Neural cell (in vitro differentiated cells): ENCODE measurements around the gene TENT5C. TPM values are rescaled to one million over a fixed set of nuclear protein-coding genes. Genes with fewer than 3 reads are reported as not detected.

Experiments
- H2AFZ ChIP-seq: fragments of 200-600, 300-800 bp; sonication (generic), shearing (Covaris generic); 2 replicates; pipeline ENCODE4 v1.6.0; 2014; ENCODE audit warnings: low read depth, mild to moderate bottlenecking, antibody characterized with exemption, low read length, moderate library complexity
- H3F3A ChIP-seq: fragments of 200-600 bp; shearing (Covaris generic); 2 replicates; pipeline ENCODE4 v1.6.1; 2016; ENCODE audit warnings: mild to moderate bottlenecking, moderate library complexity, mixed read lengths, antibody characterized with exemption, low read length; ENCODE audit not compliant: insufficient read depth, poor library complexity, severe bottlenecking
- H3K27ac ChIP-seq: fragments of 200-600, 300-800 bp; sonication (generic), shearing (Covaris generic); 2 replicates; pipeline ENCODE4 v1.5.1; 2014; ENCODE audit warnings: mild to moderate bottlenecking, low read length, moderate library complexity
- H3K27me3 ChIP-seq: fragments of 300-800, 200-600 bp; sonication (generic), shearing (Covaris generic); 2 replicates; pipeline ENCODE4 v1.6.0; 2014; ENCODE audit warnings: mild to moderate bottlenecking, low read depth, low read length, moderate library complexity; ENCODE audit not compliant: insufficient read depth
- H3K36me3 ChIP-seq: fragments of 300-800, 200-600 bp; sonication (generic), shearing (Covaris generic); 2 replicates; pipeline ENCODE4 v1.5.1; 2014; ENCODE audit warnings: mild to moderate bottlenecking, antibody characterized with exemption, low read length, moderate library complexity; ENCODE audit not compliant: insufficient read depth
- H3K4me2 ChIP-seq: fragments of 300-800, 200-600 bp; sonication (generic), shearing (Covaris generic); 2 replicates; pipeline ENCODE4 v1.6.0; 2014; ENCODE audit warnings: mild to moderate bottlenecking, low read length
- H3K4me3 ChIP-seq: fragments of 300-800, 200-600 bp; sonication (generic), shearing (Covaris generic); 2 replicates; pipeline ENCODE4 v1.5.1; 2014; ENCODE audit warnings: mild to moderate bottlenecking, low read length, moderate library complexity
- H3K79me2 ChIP-seq: fragments of 200-600 bp; shearing (Covaris generic); replicated peaks from 2 replicates; pipeline ENCODE4 v1.6.0; 2014; ENCODE audit warnings: mild to moderate bottlenecking, low read length, moderate library complexity; ENCODE audit not compliant: insufficient read depth
- H3K9ac ChIP-seq: fragments of 300-800, 200-600 bp; sonication (generic), shearing (Covaris generic); 2 replicates; pipeline ENCODE4 v1.6.1; 2016; ENCODE audit warnings: mild to moderate bottlenecking, low read length, mixed read lengths
- H3K9me2 ChIP-seq: fragments of 200-600 bp; shearing (Covaris generic); 2 replicates; pipeline ENCODE4 v1.6.1; 2016; ENCODE audit warnings: mild to moderate bottlenecking, low read length, mixed read lengths; ENCODE audit not compliant: insufficient read depth
- H3K9me3 ChIP-seq: fragments of 200-600, 300-800 bp; sonication (generic), shearing (Covaris generic); 2 replicates; pipeline ENCODE4 v1.6.1; 2016; ENCODE audit warnings: mild to moderate bottlenecking, mixed run types, low read length, moderate library complexity, mixed read lengths
- H4K20me1 ChIP-seq: fragments of 200-600 bp; shearing (Covaris generic); 2 replicates; pipeline ENCODE4 v1.6.1; 2016; ENCODE audit warnings: mild to moderate bottlenecking, mixed run types; ENCODE audit not compliant: insufficient read depth
- EP300 ChIP-seq: fragments of 450-650 bp; conservative IDR thresholded peaks from 2 replicates; pipeline ENCODE4 v1.6.1; 2014; ENCODE audit warnings: antibody characterized with exemption, mild to moderate bottlenecking, moderate library complexity; ENCODE audit not compliant: poor library complexity, severe bottlenecking
- EZH2 ChIP-seq: fragments of 200-600, 300-800 bp; shearing (Covaris generic), sonication (generic); IDR thresholded peaks from 2 replicates; pipeline ENCODE4 v1.6.1; 2014; ENCODE audit warnings: antibody characterized with exemption, low read length, borderline replicate concordance, mild to moderate bottlenecking; ENCODE audit not compliant: insufficient read depth, poor library complexity, severe bottlenecking
- MXI1 ChIP-seq: fragments of 450-650 bp; conservative IDR thresholded peaks from 2 replicates; pipeline ENCODE4 v1.6.1; 2014; ENCODE audit warnings: antibody characterized with exemption, mild to moderate bottlenecking; ENCODE audit not compliant: poor library complexity, severe bottlenecking
- POLR2AphosphoS5 ChIP-seq: IDR thresholded peaks from 2 replicates; pipeline ENCODE4 v1.6.1; 2012
- RAD21 ChIP-seq: fragments of 450-650 bp; conservative IDR thresholded peaks from 2 replicates; pipeline ENCODE4 v1.6.1; 2014; ENCODE audit warnings: antibody characterized with exemption, mild to moderate bottlenecking, moderate library complexity
- SMC3 ChIP-seq: fragments of 450-650 bp; conservative IDR thresholded peaks from 2 replicates; pipeline ENCODE4 v1.6.1; 2014; ENCODE audit warnings: antibody characterized with exemption, mild to moderate bottlenecking, moderate library complexity; ENCODE audit not compliant: poor library complexity
- TAF1 ChIP-seq: IDR thresholded peaks from 2 replicates; pipeline ENCODE4 v1.6.1; 2012; ENCODE audit warnings: low read depth
- polyA plus RNA-seq: library from polyadenylated mRNA; depleted of rRNA; stranded (reverse); fragments of >200 nt; gene quantifications from 2 replicates; pipeline ENCODE4 v1.2.3, GENCODE V29; 2014
- TF ChIP-seq, protein P1 (sequence below): fragments of 450-650 bp; IDR thresholded peaks from 2 replicates; pipeline ENCODE4 v1.5.1; 2014; ENCODE audit warnings: antibody characterized with exemption, mild to moderate bottlenecking, moderate library complexity; ENCODE audit not compliant: poor library complexity, severe bottlenecking
- TF ChIP-seq, protein P2 (sequence below): IDR thresholded peaks from 2 replicates; pipeline ENCODE4 v1.6.1; 2012; ENCODE audit warnings: borderline replicate concordance

TENT5C gene
- polyA plus RNA-seq, 1 donor from 2014 or later, result 0.05 TPM

DNA sequence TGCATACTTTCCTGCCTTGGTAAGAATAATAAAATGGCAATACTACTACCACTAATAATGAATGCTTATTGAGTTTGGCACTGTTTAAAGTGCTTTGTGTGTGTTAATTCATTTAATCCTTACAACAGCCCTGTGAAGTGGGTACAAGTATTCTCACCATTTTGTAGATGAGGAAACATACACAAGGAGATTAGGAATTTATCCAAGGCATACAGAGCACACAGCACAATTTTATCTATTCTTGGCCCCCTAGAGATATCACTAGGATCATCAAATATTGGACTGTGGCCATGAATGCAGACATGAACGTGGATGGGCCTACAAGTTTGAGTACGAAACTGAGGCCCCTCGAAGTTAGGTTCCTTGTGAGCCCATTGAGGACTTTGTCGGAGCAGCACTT lies 39.5 kb downstream of the TENT5C start:
- Histone ChIP-seq H2AFZ (no peak overlapping the region), H3K36me3 (no peaks in the 10 kb centered on the region), H3K4me3 (no peak overlapping the region), H3K4me2 (no peak overlapping the region), H3K9me2 (no peaks in the 10 kb centered on the region), H3F3A (no peaks in the 10 kb centered on the region), H3K9me3 (no peaks in the 10 kb centered on the region), H3K79me2 (no peaks in the 10 kb centered on the region), H3K27me3 (no peaks in the 10 kb centered on the region), H3K9ac (no peak overlapping the region), H4K20me1 (no peaks in the 10 kb centered on the region), H3K27ac (no peak overlapping the region)
- TF ChIP-seq EP300 (no peak), TAF1 (no peak), RAD21 (no peak), SMC3 (no peak), MXI1 (no peak), POLR2AphosphoS5 (no peak), EZH2 (no peak)
- TF ChIP-seq, protein P1, sequence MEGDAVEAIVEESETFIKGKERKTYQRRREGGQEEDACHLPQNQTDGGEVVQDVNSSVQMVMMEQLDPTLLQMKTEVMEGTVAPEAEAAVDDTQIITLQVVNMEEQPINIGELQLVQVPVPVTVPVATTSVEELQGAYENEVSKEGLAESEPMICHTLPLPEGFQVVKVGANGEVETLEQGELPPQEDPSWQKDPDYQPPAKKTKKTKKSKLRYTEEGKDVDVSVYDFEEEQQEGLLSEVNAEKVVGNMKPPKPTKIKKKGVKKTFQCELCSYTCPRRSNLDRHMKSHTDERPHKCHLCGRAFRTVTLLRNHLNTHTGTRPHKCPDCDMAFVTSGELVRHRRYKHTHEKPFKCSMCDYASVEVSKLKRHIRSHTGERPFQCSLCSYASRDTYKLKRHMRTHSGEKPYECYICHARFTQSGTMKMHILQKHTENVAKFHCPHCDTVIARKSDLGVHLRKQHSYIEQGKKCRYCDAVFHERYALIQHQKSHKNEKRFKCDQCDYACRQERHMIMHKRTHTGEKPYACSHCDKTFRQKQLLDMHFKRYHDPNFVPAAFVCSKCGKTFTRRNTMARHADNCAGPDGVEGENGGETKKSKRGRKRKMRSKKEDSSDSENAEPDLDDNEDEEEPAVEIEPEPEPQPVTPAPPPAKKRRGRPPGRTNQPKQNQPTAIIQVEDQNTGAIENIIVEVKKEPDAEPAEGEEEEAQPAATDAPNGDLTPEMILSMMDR, result no peak
- TF ChIP-seq, protein P2, sequence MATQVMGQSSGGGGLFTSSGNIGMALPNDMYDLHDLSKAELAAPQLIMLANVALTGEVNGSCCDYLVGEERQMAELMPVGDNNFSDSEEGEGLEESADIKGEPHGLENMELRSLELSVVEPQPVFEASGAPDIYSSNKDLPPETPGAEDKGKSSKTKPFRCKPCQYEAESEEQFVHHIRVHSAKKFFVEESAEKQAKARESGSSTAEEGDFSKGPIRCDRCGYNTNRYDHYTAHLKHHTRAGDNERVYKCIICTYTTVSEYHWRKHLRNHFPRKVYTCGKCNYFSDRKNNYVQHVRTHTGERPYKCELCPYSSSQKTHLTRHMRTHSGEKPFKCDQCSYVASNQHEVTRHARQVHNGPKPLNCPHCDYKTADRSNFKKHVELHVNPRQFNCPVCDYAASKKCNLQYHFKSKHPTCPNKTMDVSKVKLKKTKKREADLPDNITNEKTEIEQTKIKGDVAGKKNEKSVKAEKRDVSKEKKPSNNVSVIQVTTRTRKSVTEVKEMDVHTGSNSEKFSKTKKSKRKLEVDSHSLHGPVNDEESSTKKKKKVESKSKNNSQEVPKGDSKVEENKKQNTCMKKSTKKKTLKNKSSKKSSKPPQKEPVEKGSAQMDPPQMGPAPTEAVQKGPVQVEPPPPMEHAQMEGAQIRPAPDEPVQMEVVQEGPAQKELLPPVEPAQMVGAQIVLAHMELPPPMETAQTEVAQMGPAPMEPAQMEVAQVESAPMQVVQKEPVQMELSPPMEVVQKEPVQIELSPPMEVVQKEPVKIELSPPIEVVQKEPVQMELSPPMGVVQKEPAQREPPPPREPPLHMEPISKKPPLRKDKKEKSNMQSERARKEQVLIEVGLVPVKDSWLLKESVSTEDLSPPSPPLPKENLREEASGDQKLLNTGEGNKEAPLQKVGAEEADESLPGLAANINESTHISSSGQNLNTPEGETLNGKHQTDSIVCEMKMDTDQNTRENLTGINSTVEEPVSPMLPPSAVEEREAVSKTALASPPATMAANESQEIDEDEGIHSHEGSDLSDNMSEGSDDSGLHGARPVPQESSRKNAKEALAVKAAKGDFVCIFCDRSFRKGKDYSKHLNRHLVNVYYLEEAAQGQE, result no peak

DNA sequence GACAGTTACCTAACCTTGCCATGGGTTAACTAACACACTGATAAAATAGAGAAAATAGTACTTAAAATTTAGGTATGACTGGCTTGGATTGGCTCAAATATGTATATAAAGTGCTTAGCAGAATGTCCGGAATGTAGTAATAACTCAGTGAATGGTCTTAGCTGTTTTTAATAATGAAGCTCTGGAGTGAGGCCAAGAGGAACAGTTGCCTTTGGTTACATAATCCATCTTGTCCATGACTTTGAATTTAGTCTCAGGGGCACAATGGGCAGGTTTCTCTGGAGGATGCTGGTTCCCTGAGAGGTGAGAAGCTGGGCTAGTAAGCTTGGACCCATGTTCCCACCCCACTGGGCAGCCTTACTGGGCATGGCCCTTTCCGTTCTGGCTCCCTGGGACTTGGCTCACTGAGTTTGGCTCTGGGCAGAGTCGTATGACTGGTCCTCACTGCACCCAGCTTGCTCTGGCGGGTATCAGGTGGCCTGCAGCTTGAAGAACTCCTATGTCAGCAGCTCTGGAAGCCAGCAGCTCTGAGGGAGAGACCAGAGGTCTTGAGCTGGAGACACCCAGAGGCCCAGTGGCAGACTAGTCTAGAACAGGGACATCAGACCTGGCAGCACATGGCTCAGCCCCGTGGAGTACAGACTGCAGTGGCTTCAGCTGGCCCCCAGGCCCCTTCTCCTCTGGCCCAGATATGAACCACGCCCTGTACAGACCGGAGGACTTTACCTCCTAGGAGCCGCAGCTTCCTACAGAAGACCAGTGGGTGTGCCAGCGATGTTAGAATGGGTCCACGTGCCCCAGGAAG lies 40.4 kb downstream of the TENT5C start:
- Histone ChIP-seq H3K36me3 (no peaks in the 10 kb centered on the region), H3K27ac (no peak overlapping the region), H3K9ac (no peak overlapping the region), H3F3A (no peaks in the 10 kb centered on the region), H3K4me3 (no peak overlapping the region), H3K4me2 (no peak overlapping the region), H3K79me2 (no peaks in the 10 kb centered on the region), H3K9me2 (no peaks in the 10 kb centered on the region), H4K20me1 (no peaks in the 10 kb centered on the region), H3K27me3 (no peaks in the 10 kb centered on the region), H3K9me3 (no peaks in the 10 kb centered on the region), H2AFZ (no peak overlapping the region)
- TF ChIP-seq, protein P2, result no peak
